ENCODE results near the gene XXYLT1.

- no peak for TF ChIP-seq POLR2A (IDR thresholded peaks at IDR 0.05)
- no peak for TF ChIP-seq CTCF (IDR thresholded peaks at IDR 0.05)
- TF ChIP-seq POLR2AphosphoS5 (IDR thresholded peaks at IDR 0.05; ENCODE audit: insufficient read depth in 1 of 2, low read depth in 1 of 2): peak in 1 of 2 donors; percentile 99
These were observed 168.1 kb downstream of the XXYLT1 start for GRCh38 chr3:195102609-195103467.

Data from vagina (tissue), 2 donors.